Mesenchymal stem cell (in vitro differentiated cells and primary cell): Measurements from ENCODE around the gene MICALL1.

Experiments
- DNase-seq: peaks from one replicate; pipeline ENCODE4 v3.0.0-alpha.2; 2013
- H2AFZ ChIP-seq: one replicate; pipeline ENCODE4 v1.6.1; 2013; ENCODE audit warnings: low read depth, mild to moderate bottlenecking, control low read depth, inconsistent platforms, low read length, moderate library complexity
- H2AK5ac ChIP-seq: 2 replicates; pipeline ENCODE4 v1.6.1; 2013; ENCODE audit warnings: low read length, moderate library complexity, mild to moderate bottlenecking, inconsistent platforms; ENCODE audit not compliant: severe bottlenecking
- H2BK120ac ChIP-seq: one replicate; pipeline ENCODE4 v1.6.1; 2013; ENCODE audit warnings: low read depth, mild to moderate bottlenecking, inconsistent platforms, low read length, moderate library complexity
- H2BK12ac ChIP-seq, 2 experiments: one replicate each; pipeline ENCODE4 v1.6.1; 2013; ENCODE audit warnings: inconsistent platforms in 2 of 2, low read length in 2 of 2, mild to moderate bottlenecking in 2 of 2, moderate library complexity in 2 of 2, control low read depth in 1 of 2
- H2BK15ac ChIP-seq: one replicate; pipeline ENCODE4 v1.6.1; 2013; ENCODE audit warnings: mild to moderate bottlenecking, low read depth, inconsistent platforms; ENCODE audit not compliant: poor library complexity, severe bottlenecking
- H2BK5ac ChIP-seq: 2 replicates; pipeline ENCODE4 v1.6.1; 2013; ENCODE audit warnings: low read depth, mild to moderate bottlenecking, low read length, control low read depth, inconsistent platforms; ENCODE audit not compliant: poor library complexity, severe bottlenecking
- H3K14ac ChIP-seq, 2 experiments: one replicate each; pipeline ENCODE4 v1.6.1; 2013; ENCODE audit warnings: inconsistent platforms in 2 of 2, low read length in 2 of 2, control low read depth in 1 of 2, mild to moderate bottlenecking in 1 of 2, moderate library complexity in 1 of 2
- H3K18ac ChIP-seq, 2 experiments: one replicate each; pipeline ENCODE4 v1.6.1; 2013; ENCODE audit warnings: inconsistent platforms in 2 of 2, low read length in 2 of 2, control low read depth in 1 of 2, low read depth in 1 of 2, mild to moderate bottlenecking in 1 of 2
- H3K23ac ChIP-seq, 2 experiments: one replicate each; pipeline ENCODE4 v1.6.1; 2013; ENCODE audit warnings: inconsistent platforms in 2 of 2, low read length in 2 of 2, mild to moderate bottlenecking in 2 of 2, moderate library complexity in 2 of 2, control low read depth in 1 of 2
- H3K27ac ChIP-seq: 2 replicates; pipeline ENCODE4 v1.5.1; 2013; ENCODE audit warnings: mild to moderate bottlenecking, moderate library complexity, low read length, control low read depth, inconsistent platforms; ENCODE audit not compliant: poor library complexity, severe bottlenecking
- H3K27me3 ChIP-seq, 2 experiments: 2 replicates each; pipeline versions ENCODE4 v1.6.1 to v1.7.0; 2013; ENCODE audit warnings: low read length in 2 of 2, mild to moderate bottlenecking in 2 of 2, moderate library complexity in 2 of 2, control low read depth in 1 of 2, inconsistent platforms in 1 of 2; ENCODE audit not compliant: control insufficient read depth in 1 of 2, insufficient read depth in 1 of 2
- H3K36me3 ChIP-seq, 2 experiments: 2 replicates each; pipeline versions ENCODE4 v1.6.1 to v1.7.0; 2013; ENCODE audit warnings: low read length in 2 of 2, control low read depth in 1 of 2, inconsistent platforms in 1 of 2, low read depth in 1 of 2, mild to moderate bottlenecking in 1 of 2; ENCODE audit not compliant: insufficient read depth in 2 of 2, control insufficient read depth in 1 of 2
- H3K4ac ChIP-seq, 2 experiments: one replicate each; pipeline ENCODE4 v1.6.1; 2013; ENCODE audit warnings: inconsistent platforms in 2 of 2, low read length in 2 of 2, mild to moderate bottlenecking in 2 of 2, moderate library complexity in 2 of 2, control low read depth in 1 of 2, low read depth in 1 of 2
- H3K4me1 ChIP-seq: 2 replicates; pipeline ENCODE4 v1.6.1; 2013; ENCODE audit warnings: low read depth, low read length, control low read depth; ENCODE audit not compliant: control insufficient read depth, insufficient read depth
- H3K4me2 ChIP-seq: 2 replicates; pipeline ENCODE4 v1.6.1; 2013; ENCODE audit warnings: low read length, mild to moderate bottlenecking, inconsistent platforms; ENCODE audit not compliant: poor library complexity, severe bottlenecking
- H3K4me3 ChIP-seq, 2 experiments: 2 replicates each; pipeline versions ENCODE4 v1.5.1 to v1.7.0; 2013; ENCODE audit warnings: low read length in 2 of 2, mild to moderate bottlenecking in 2 of 2, control low read depth in 1 of 2, low read depth in 1 of 2; ENCODE audit not compliant: insufficient read depth in 1 of 2
- H3K79me1 ChIP-seq: replicated peaks from 2 replicates; pipeline ENCODE4 v1.6.1; 2013; ENCODE audit warnings: mild to moderate bottlenecking, control low read depth, low read length, inconsistent platforms; ENCODE audit not compliant: poor library complexity, severe bottlenecking
- H3K9ac ChIP-seq: 2 replicates; pipeline ENCODE4 v1.7.0; 2013; ENCODE audit warnings: mild to moderate bottlenecking, low read length, moderate library complexity
- H3K9me3 ChIP-seq: 2 replicates; pipeline ENCODE4 v1.7.0; 2013; ENCODE audit warnings: mild to moderate bottlenecking, low read length; ENCODE audit not compliant: control insufficient read depth
- H4K8ac ChIP-seq: one replicate; pipeline ENCODE4 v1.6.1; 2013; ENCODE audit warnings: inconsistent platforms, mild to moderate bottlenecking, low read length, moderate library complexity
- H4K91ac ChIP-seq: one replicate; pipeline ENCODE4 v1.6.1; 2013; ENCODE audit warnings: mild to moderate bottlenecking, low read length, inconsistent platforms
- WGBS: methylation state at CpG from one replicate; pipeline ENCODE4 v1.1.7; 2013; ENCODE audit warnings: mixed read lengths; 5-methylcytosine and 5-hydroxymethylcytosine counted together

The MICALL1 gene

GRCh38 chr22:37990862-37991261 lies 84.8 kb downstream of the MICALL1 start:
- WGBS, result 91% methylated on average over 5 of the region's 7 CpGs
- peaks cover under 1 to 21% of the 10 kb centered on the region in 2 experiments for H3K27me3 ChIP-seq
- H3K9ac ChIP-seq, result no peak overlapping the region
- H3K79me1 ChIP-seq, result no peaks in the 10 kb centered on the region
- H3K4me3 ChIP-seq, result no peak overlapping the region
- no peaks in the 10 kb centered on the region for H3K9me3 ChIP-seq
- no peak overlapping the region for H2BK120ac ChIP-seq
- DNase-seq, result no peak
- peaks cover 0 to 5% of the 10 kb centered on the region in 2 experiments for H3K36me3 ChIP-seq
- no peak overlapping the region for H3K4me2 ChIP-seq
- no peak overlapping the region for H3K14ac ChIP-seq
- no peak overlapping the region for H3K4ac ChIP-seq
- no peak overlapping the region for H2BK5ac ChIP-seq
- H4K8ac ChIP-seq, result no peak overlapping the region
- no peak overlapping the region for H4K91ac ChIP-seq
- H2BK15ac ChIP-seq, result no peak overlapping the region
- H2AFZ ChIP-seq, result no peak overlapping the region
- H2BK12ac ChIP-seq, result no peak overlapping the region
- no peak overlapping the region for H3K23ac ChIP-seq
- no peak overlapping the region for H3K18ac ChIP-seq
- H3K27ac ChIP-seq, result no peak overlapping the region
- H3K4me1 ChIP-seq, result no peaks in the 10 kb centered on the region
- no peak overlapping the region for H2AK5ac ChIP-seq

GRCh38 chr22:37991731-37992442 lies 85.8 kb downstream of the MICALL1 start:
- Histone ChIP-seq H3K4me1 (no peaks in the 10 kb centered on the region), H4K91ac (no peak overlapping the region), H4K8ac (no peak overlapping the region), H2BK5ac (no peak overlapping the region), H3K9ac (no peak overlapping the region), H3K4ac (no peak overlapping the region), H2BK12ac (no peak overlapping the region), H3K27me3 (peaks cover 3 to 31% of the 10 kb centered on the region in 2 experiments), H2BK120ac (no peak overlapping the region), H2AK5ac (no peak overlapping the region), H3K36me3 (no peaks in the 10 kb centered on the region), H3K9me3 (no peaks in the 10 kb centered on the region), H2BK15ac (no peak overlapping the region), H3K23ac (no peak overlapping the region), H3K14ac (peak overlapping the region in 1 of 2 experiments; percentile 64), H3K18ac (no peak overlapping the region), H3K27ac (no peak overlapping the region), H3K79me1 (no peaks in the 10 kb centered on the region), H3K4me2 (no peak overlapping the region), H2AFZ (no peak overlapping the region), H3K4me3 (no peak overlapping the region)
- no peak for DNase-seq
- WGBS, result 85% methylated on average over 6 of the region's 6 CpGs
